GM23248 (cell line): Measurements from ENCODE around the gene GPC4.

Experiments used
- EZH2 ChIP-seq: fragments of 200-600 bp; sonication (generic); IDR thresholded peaks from 2 replicates; pipeline ENCODE4 v1.6.1; 2018; ENCODE audit warnings: antibody characterized with exemption, mild to moderate bottlenecking; ENCODE audit not compliant: insufficient read depth, poor library complexity, severe bottlenecking
- EZH2phosphoT487 ChIP-seq: fragments of 200-600 bp; sonication (generic); IDR thresholded peaks from 2 replicates; pipeline ENCODE4 v1.6.1; 2018; ENCODE audit warnings: antibody characterized with exemption, moderate library complexity, mild to moderate bottlenecking, low read depth; ENCODE audit not compliant: insufficient read depth

GRCh38 chrX:133314281-133314680, 101.0 kb downstream of the GPC4 start:
- TF ChIP-seq EZH2phosphoT487 (no peak), EZH2 (no peak)
